Neural cell (in vitro differentiated cells): ENCODE data around the gene IKZF1. TPM values are rescaled to one million over a fixed set of nuclear protein-coding genes. Genes with fewer than 3 reads are reported as not detected.

Experiments used
- H2AFZ ChIP-seq: fragments of 200-600, 300-800 bp; sonication (generic), shearing (Covaris generic); 2 replicates; pipeline ENCODE4 v1.6.0; 2014; ENCODE audit warnings: low read depth, mild to moderate bottlenecking, antibody characterized with exemption, low read length, moderate library complexity
- H3F3A ChIP-seq: fragments of 200-600 bp; shearing (Covaris generic); 2 replicates; pipeline ENCODE4 v1.6.1; 2016; ENCODE audit warnings: mild to moderate bottlenecking, moderate library complexity, mixed read lengths, antibody characterized with exemption, low read length; ENCODE audit not compliant: insufficient read depth, poor library complexity, severe bottlenecking
- H3K27ac ChIP-seq: fragments of 200-600, 300-800 bp; sonication (generic), shearing (Covaris generic); 2 replicates; pipeline ENCODE4 v1.5.1; 2014; ENCODE audit warnings: mild to moderate bottlenecking, low read length, moderate library complexity
- H3K27me3 ChIP-seq: fragments of 300-800, 200-600 bp; sonication (generic), shearing (Covaris generic); 2 replicates; pipeline ENCODE4 v1.6.0; 2014; ENCODE audit warnings: mild to moderate bottlenecking, low read depth, low read length, moderate library complexity; ENCODE audit not compliant: insufficient read depth
- H3K36me3 ChIP-seq: fragments of 300-800, 200-600 bp; sonication (generic), shearing (Covaris generic); 2 replicates; pipeline ENCODE4 v1.5.1; 2014; ENCODE audit warnings: mild to moderate bottlenecking, antibody characterized with exemption, low read length, moderate library complexity; ENCODE audit not compliant: insufficient read depth
- H3K4me2 ChIP-seq: fragments of 300-800, 200-600 bp; sonication (generic), shearing (Covaris generic); 2 replicates; pipeline ENCODE4 v1.6.0; 2014; ENCODE audit warnings: mild to moderate bottlenecking, low read length
- H3K4me3 ChIP-seq: fragments of 300-800, 200-600 bp; sonication (generic), shearing (Covaris generic); 2 replicates; pipeline ENCODE4 v1.5.1; 2014; ENCODE audit warnings: mild to moderate bottlenecking, low read length, moderate library complexity
- H3K79me2 ChIP-seq: fragments of 200-600 bp; shearing (Covaris generic); replicated peaks from 2 replicates; pipeline ENCODE4 v1.6.0; 2014; ENCODE audit warnings: mild to moderate bottlenecking, low read length, moderate library complexity; ENCODE audit not compliant: insufficient read depth
- H3K9ac ChIP-seq: fragments of 300-800, 200-600 bp; sonication (generic), shearing (Covaris generic); 2 replicates; pipeline ENCODE4 v1.6.1; 2016; ENCODE audit warnings: mild to moderate bottlenecking, low read length, mixed read lengths
- H3K9me2 ChIP-seq: fragments of 200-600 bp; shearing (Covaris generic); 2 replicates; pipeline ENCODE4 v1.6.1; 2016; ENCODE audit warnings: mild to moderate bottlenecking, low read length, mixed read lengths; ENCODE audit not compliant: insufficient read depth
- H3K9me3 ChIP-seq: fragments of 200-600, 300-800 bp; sonication (generic), shearing (Covaris generic); 2 replicates; pipeline ENCODE4 v1.6.1; 2016; ENCODE audit warnings: mild to moderate bottlenecking, mixed run types, low read length, moderate library complexity, mixed read lengths
- H4K20me1 ChIP-seq: fragments of 200-600 bp; shearing (Covaris generic); 2 replicates; pipeline ENCODE4 v1.6.1; 2016; ENCODE audit warnings: mild to moderate bottlenecking, mixed run types; ENCODE audit not compliant: insufficient read depth
- CTCF ChIP-seq: fragments of 450-650 bp; IDR thresholded peaks from 2 replicates; pipeline ENCODE4 v1.5.1; 2014; ENCODE audit warnings: antibody characterized with exemption, mild to moderate bottlenecking, moderate library complexity; ENCODE audit not compliant: poor library complexity, severe bottlenecking
- EP300 ChIP-seq: fragments of 450-650 bp; conservative IDR thresholded peaks from 2 replicates; pipeline ENCODE4 v1.6.1; 2014; ENCODE audit warnings: antibody characterized with exemption, mild to moderate bottlenecking, moderate library complexity; ENCODE audit not compliant: poor library complexity, severe bottlenecking
- EZH2 ChIP-seq: fragments of 200-600, 300-800 bp; shearing (Covaris generic), sonication (generic); IDR thresholded peaks from 2 replicates; pipeline ENCODE4 v1.6.1; 2014; ENCODE audit warnings: antibody characterized with exemption, low read length, borderline replicate concordance, mild to moderate bottlenecking; ENCODE audit not compliant: insufficient read depth, poor library complexity, severe bottlenecking
- MXI1 ChIP-seq: fragments of 450-650 bp; conservative IDR thresholded peaks from 2 replicates; pipeline ENCODE4 v1.6.1; 2014; ENCODE audit warnings: antibody characterized with exemption, mild to moderate bottlenecking; ENCODE audit not compliant: poor library complexity, severe bottlenecking
- POLR2AphosphoS5 ChIP-seq: IDR thresholded peaks from 2 replicates; pipeline ENCODE4 v1.6.1; 2012
- RAD21 ChIP-seq: fragments of 450-650 bp; conservative IDR thresholded peaks from 2 replicates; pipeline ENCODE4 v1.6.1; 2014; ENCODE audit warnings: antibody characterized with exemption, mild to moderate bottlenecking, moderate library complexity
- REST ChIP-seq: IDR thresholded peaks from 2 replicates; pipeline ENCODE4 v1.6.1; 2012; ENCODE audit warnings: borderline replicate concordance
- SMC3 ChIP-seq: fragments of 450-650 bp; conservative IDR thresholded peaks from 2 replicates; pipeline ENCODE4 v1.6.1; 2014; ENCODE audit warnings: antibody characterized with exemption, mild to moderate bottlenecking, moderate library complexity; ENCODE audit not compliant: poor library complexity
- TAF1 ChIP-seq: IDR thresholded peaks from 2 replicates; pipeline ENCODE4 v1.6.1; 2012; ENCODE audit warnings: low read depth
- polyA plus RNA-seq: library from polyadenylated mRNA; depleted of rRNA; stranded (reverse); fragments of >200 nt; gene quantifications from 2 replicates; pipeline ENCODE4 v1.2.3, GENCODE V29; 2014

IKZF1 gene
- polyA plus RNA-seq, 1 donor from 2014 or later = 0.24 TPM

GRCh38 chr7:50310361-50310760 is 5.8 kb downstream of the IKZF1 start:
- TF ChIP-seq MXI1 (no peak), RAD21 (no peak), POLR2AphosphoS5 (no peak), TAF1 (no peak), EP300 (no peak), EZH2 (no peak), SMC3 (no peak), REST (no peak), CTCF (no peak)

GRCh38 chr7:50310956-50311355 is 6.4 kb downstream of the IKZF1 start:
- Histone ChIP-seq H3K36me3 (no peaks in the 10 kb centered on the region), H4K20me1 (no peaks in the 10 kb centered on the region), H3K27me3 (peaks cover 15% of the 10 kb centered on the region), H3K79me2 (no peaks in the 10 kb centered on the region), H3K9me3 (no peaks in the 10 kb centered on the region), H3K9me2 (no peaks in the 10 kb centered on the region), H3K9ac (no peak overlapping the region), H3F3A (no peaks in the 10 kb centered on the region), H2AFZ (no peak overlapping the region), H3K27ac (no peak overlapping the region), H3K4me3 (no peak overlapping the region), H3K4me2 (no peak overlapping the region)
- TF ChIP-seq REST = no peak

More at GRCh38 chr7:50310361-50310760, 5.8 kb downstream of the IKZF1 start:
- Histone ChIP-seq H3K4me2 (no peak overlapping the region), H3K9me2 (no peaks in the 10 kb centered on the region), H3F3A (no peaks in the 10 kb centered on the region), H4K20me1 (no peaks in the 10 kb centered on the region), H3K79me2 (no peaks in the 10 kb centered on the region), H3K9ac (no peak overlapping the region), H3K27me3 (peaks cover 21% of the 10 kb centered on the region), H2AFZ (no peak overlapping the region), H3K4me3 (no peak overlapping the region), H3K36me3 (no peaks in the 10 kb centered on the region), H3K9me3 (no peaks in the 10 kb centered on the region), H3K27ac (no peak overlapping the region)
